Neuronal stem cell (in vitro differentiated cells): ENCODE results near the gene GDAP2.

Source experiments
- DNase-seq: peaks from one replicate; pipeline ENCODE4 v3.0.0-alpha.2; 2013; ENCODE audit warnings: low spot score
- H2AFZ ChIP-seq: one replicate; pipeline ENCODE4 v1.6.1; 2013; ENCODE audit warnings: mild to moderate bottlenecking, low read length, inconsistent platforms
- H2AK5ac ChIP-seq: 2 replicates; pipeline ENCODE4 v1.6.1; 2013; ENCODE audit warnings: low read depth, mild to moderate bottlenecking, inconsistent platforms, low read length, moderate library complexity, mixed read lengths
- H2BK120ac ChIP-seq: 2 replicates; pipeline ENCODE4 v1.6.1; 2013; ENCODE audit warnings: low read depth, mild to moderate bottlenecking, inconsistent platforms, low read length, moderate library complexity, mixed read lengths
- H2BK12ac ChIP-seq: one replicate; pipeline ENCODE4 v1.6.1; 2013; ENCODE audit warnings: low read length, inconsistent platforms
- H2BK15ac ChIP-seq: 2 replicates; pipeline ENCODE4 v1.6.1; 2013; ENCODE audit warnings: mild to moderate bottlenecking, low read length, inconsistent platforms, mixed read lengths
- H2BK5ac ChIP-seq: one replicate; pipeline ENCODE4 v1.6.1; 2013; ENCODE audit warnings: inconsistent platforms, mild to moderate bottlenecking, low read length, moderate library complexity
- H3K14ac ChIP-seq: one replicate; pipeline ENCODE4 v1.6.1; 2013; ENCODE audit warnings: low read length, inconsistent platforms
- H3K18ac ChIP-seq: 2 replicates; pipeline ENCODE4 v1.6.1; 2013; ENCODE audit warnings: low read length, inconsistent platforms
- H3K23ac ChIP-seq: 2 replicates; pipeline ENCODE4 v1.6.1; 2013; ENCODE audit warnings: low read depth, mild to moderate bottlenecking, mixed read lengths, low read length, inconsistent platforms; ENCODE audit not compliant: poor library complexity
- H3K27ac ChIP-seq: replicated peaks from 3 replicates; pipeline ENCODE4 v1.5.1; 2013; ENCODE audit warnings: low read length, inconsistent platforms
- H3K27me3 ChIP-seq, 3 experiments: 2 replicates each; pipeline ENCODE4 v1.6.1; 2013; ENCODE audit warnings: low read length in 3 of 3, mild to moderate bottlenecking in 2 of 3, inconsistent platforms in 1 of 3, low read depth in 1 of 3, mixed read lengths in 1 of 3, moderate library complexity in 1 of 3; ENCODE audit not compliant: control insufficient read depth in 3 of 3, insufficient read depth in 3 of 3
- H3K36me3 ChIP-seq, 2 donors: replicated peaks in 1 of 2; 2 replicates each; pipeline ENCODE4 v1.6.1; 2013; ENCODE audit warnings: low read length in 2 of 2; ENCODE audit not compliant: control insufficient read depth in 2 of 2, insufficient read depth in 2 of 2
- H3K4ac ChIP-seq: 2 replicates; pipeline ENCODE4 v1.6.1; 2013; ENCODE audit warnings: inconsistent platforms, mild to moderate bottlenecking, low read length, moderate library complexity
- H3K4me1 ChIP-seq, 2 donors: 1 replicate in 1 of 2; 2 replicates in 1 of 2; pipeline ENCODE4 v1.6.1; 2013; ENCODE audit warnings: low read length in 2 of 2, low read depth in 1 of 2; ENCODE audit not compliant: control insufficient read depth in 2 of 2, insufficient read depth in 1 of 2
- H3K4me2 ChIP-seq: one replicate; pipeline ENCODE4 v1.6.1; 2013; ENCODE audit warnings: mild to moderate bottlenecking, low read length, inconsistent platforms; ENCODE audit not compliant: insufficient read depth, poor library complexity, severe bottlenecking
- H3K4me3 ChIP-seq, 2 donors: 2 replicates each; pipeline ENCODE4 v1.5.1; 2013; ENCODE audit warnings: low read length in 2 of 2, mild to moderate bottlenecking in 2 of 2, inconsistent platforms in 1 of 2, moderate library complexity in 1 of 2
- H3K79me1 ChIP-seq: one replicate; pipeline ENCODE4 v1.6.1; 2013; ENCODE audit warnings: low read depth, mild to moderate bottlenecking, inconsistent platforms, low read length, moderate library complexity
- H3K9ac ChIP-seq: one replicate; pipeline ENCODE4 v1.6.1; 2013; ENCODE audit warnings: mild to moderate bottlenecking, low read depth, low read length, inconsistent platforms; ENCODE audit not compliant: poor library complexity
- H3K9me3 ChIP-seq, 2 donors: replicated peaks in 1 of 2; 2 replicates each; pipeline versions ENCODE3 to v1.6.1; 2013; ENCODE audit warnings: low read length in 2 of 2, mild to moderate bottlenecking in 2 of 2, inconsistent platforms in 1 of 2, low read depth in 1 of 2, mixed read lengths in 1 of 2, moderate library complexity in 1 of 2; ENCODE audit not compliant: control insufficient read depth in 2 of 2, insufficient read depth in 1 of 2
- H4K8ac ChIP-seq: one replicate; pipeline ENCODE4 v1.6.1; 2013; ENCODE audit warnings: low read depth, mild to moderate bottlenecking, inconsistent platforms, low read length, moderate library complexity
- H4K91ac ChIP-seq: one replicate; pipeline ENCODE4 v1.6.1; 2013; ENCODE audit warnings: low read length, low read depth, mild to moderate bottlenecking, inconsistent platforms; ENCODE audit not compliant: poor library complexity
- WGBS, 2 donors: extraction: QIAGEN DNeasy Blood & Tissue Kit; methylation state at CpG; one replicate each; pipeline ENCODE4 v1.1.7; 2013; ENCODE audit warnings: missing lambda C conversion rate in 2 of 2, mixed read lengths in 1 of 2; ENCODE audit not compliant: insufficient read length in 2 of 2, insufficient replicate concordance in 1 of 2; ENCODE audit errors: extremely low coverage in 2 of 2; 5-methylcytosine and 5-hydroxymethylcytosine counted together

GDAP2 gene

GRCh38 chr1:117832453-117832852 lies 97.0 kb downstream of the GDAP2 start:
- Histone ChIP-seq H4K91ac (no peak overlapping the region), H2BK15ac (no peak overlapping the region), H3K4me2 (no peak overlapping the region), H2BK5ac (no peak overlapping the region), H2AK5ac (no peak overlapping the region), H3K18ac (no peak overlapping the region), H3K9me3 (no peaks in the 10 kb centered on the region), H3K27ac (no peak overlapping the region), H3K9ac (no peak overlapping the region), H3K23ac (no peak overlapping the region), H2BK12ac (no peak overlapping the region), H2BK120ac (no peak overlapping the region), H3K14ac (no peak overlapping the region), H3K27me3 (no peaks in the 10 kb centered on the region), H3K79me1 (no peaks in the 10 kb centered on the region), H3K4me1 (no peaks in the 10 kb centered on the region), H2AFZ (no peak overlapping the region), H4K8ac (no peak overlapping the region), H3K36me3 (peaks cover 0 to under 1% of the 10 kb centered on the region in 2 donors), H3K4me3 (no peak overlapping the region), H3K4ac (no peak overlapping the region)
- no peak for DNase-seq

GRCh38 chr1:117830222-117830621 lies 99.2 kb downstream of the GDAP2 start:
- Histone ChIP-seq H3K14ac (no peak overlapping the region), H3K27ac (no peak overlapping the region), H2BK120ac (no peak overlapping the region), H3K23ac (no peak overlapping the region), H2AK5ac (no peak overlapping the region), H3K18ac (no peak overlapping the region), H2BK5ac (no peak overlapping the region), H2AFZ (no peak overlapping the region), H3K79me1 (no peaks in the 10 kb centered on the region), H3K4me3 (no peak overlapping the region), H4K8ac (no peak overlapping the region), H3K9me3 (no peaks in the 10 kb centered on the region), H2BK12ac (no peak overlapping the region), H4K91ac (no peak overlapping the region), H3K9ac (no peak overlapping the region), H3K4me2 (no peak overlapping the region), H3K36me3 (no peaks in the 10 kb centered on the region), H3K4ac (no peak overlapping the region), H3K4me1 (no peaks in the 10 kb centered on the region), H3K27me3 (no peaks in the 10 kb centered on the region), H2BK15ac (no peak overlapping the region)
- WGBS, 2 donors, result no CpG with 5 or more reads among the region's 4 CpGs
- DNase-seq, result no peak

GRCh38 chr1:117828201-117828600 lies 101.2 kb downstream of the GDAP2 start:
- no peaks in the 10 kb centered on the region for H3K27me3 ChIP-seq
- H2AK5ac ChIP-seq, result no peak overlapping the region
- WGBS, 2 donors, result no CpG with 5 or more reads among the region's 4 CpGs
- no peaks in the 10 kb centered on the region for H3K36me3 ChIP-seq
- H2BK15ac ChIP-seq, result no peak overlapping the region
- peak overlapping the region; percentile 57 for H3K18ac ChIP-seq
- DNase-seq, result no peak
- H3K27ac ChIP-seq, result no peak overlapping the region
- no peak overlapping the region for H3K9ac ChIP-seq
- no peaks in the 10 kb centered on the region for H3K9me3 ChIP-seq
- H2BK120ac ChIP-seq, result no peak overlapping the region
- no peak overlapping the region for H4K8ac ChIP-seq
- H3K14ac ChIP-seq, result no peak overlapping the region
- H3K4me2 ChIP-seq, result no peak overlapping the region
- no peak overlapping the region for H3K4me3 ChIP-seq
- H2AFZ ChIP-seq, result no peak overlapping the region
- no peak overlapping the region for H3K23ac ChIP-seq
- H2BK12ac ChIP-seq, result no peak overlapping the region
- H3K4ac ChIP-seq, result no peak overlapping the region
- H3K4me1 ChIP-seq, result no peaks in the 10 kb centered on the region
- no peaks in the 10 kb centered on the region for H3K79me1 ChIP-seq
- H2BK5ac ChIP-seq, result no peak overlapping the region
- H4K91ac ChIP-seq, result no peak overlapping the region

GRCh38 chr1:117826540-117827078 lies 102.8 kb downstream of the GDAP2 start:
- H2AK5ac ChIP-seq, result no peak overlapping the region
- H3K23ac ChIP-seq, result no peak overlapping the region
- no peak for DNase-seq
- H2AFZ ChIP-seq, result no peak overlapping the region
- H3K27me3 ChIP-seq, result no peaks in the 10 kb centered on the region
- H3K9me3 ChIP-seq, result peaks cover 0 to 2% of the 10 kb centered on the region in 2 donors
- no peak overlapping the region for H2BK120ac ChIP-seq
- H2BK12ac ChIP-seq, result no peak overlapping the region
- H3K4me3 ChIP-seq, result no peak overlapping the region
- no peak overlapping the region for H3K4me2 ChIP-seq
- no peak overlapping the region for H3K9ac ChIP-seq
- H4K91ac ChIP-seq, result no peak overlapping the region
- no peaks in the 10 kb centered on the region for H3K4me1 ChIP-seq
- H2BK15ac ChIP-seq, result no peak overlapping the region
- no peaks in the 10 kb centered on the region for H3K36me3 ChIP-seq
- no peak overlapping the region for H3K4ac ChIP-seq
- WGBS, 2 donors, result no CpG with 5 or more reads among the region's 1 CpG
- no peak overlapping the region for H3K27ac ChIP-seq
- H3K18ac ChIP-seq, result no peak overlapping the region
- no peak overlapping the region for H4K8ac ChIP-seq
- H2BK5ac ChIP-seq, result no peak overlapping the region
- H3K79me1 ChIP-seq, result no peaks in the 10 kb centered on the region
- H3K14ac ChIP-seq, result peak overlapping the region; percentile 9
